Activated CD8-positive, alpha-beta T cell treated with anti-CD3 and anti-CD28 coated beads, Interleukin-2, amount 10 ng/mL, durations not matched to agents 7 days and 5 days (primary cell): ENCODE data around the gene BEAN1. TPM values are rescaled to one million over a fixed set of nuclear protein-coding genes. Genes with fewer than 3 reads are reported as not detected.

ENCODE experiments used
- ATAC-seq: fragments of 150-1000 bp; cut with Tn5 transposase; one replicate; pipeline ENCODE4 v1.10.0; 2021; ENCODE audit warnings: moderate library complexity
- CTCF ChIA-PET: fragments of 350-600 bp; sonication (Branson Sonifier 250); formaldehyde crosslinking; loops from one replicate; lab custom pipeline; 2021; ENCODE audit warnings: antibody characterized with exemption; lab: Charles Lee
- POLR2A ChIA-PET: fragments of 350-600 bp; sonication (Branson Sonifier 250); formaldehyde crosslinking; loops from one replicate; lab custom pipeline; 2021; ENCODE audit warnings: antibody characterized with exemption; lab: Charles Lee
- DNase-seq: peaks from one replicate; pipeline ENCODE4 v3.0.0-alpha.2; 2020
- H3K27ac Mint-ChIP-seq: one replicate; pipeline ENCODE4 v1.8.0; 2021; ENCODE audit warnings: mild to moderate bottlenecking, mixed read lengths
- H3K27me3 Mint-ChIP-seq: one replicate; pipeline ENCODE4 v1.8.0; 2021; ENCODE audit warnings: low read depth, mixed read lengths
- H3K36me3 Mint-ChIP-seq: one replicate; pipeline ENCODE4 v1.8.0; 2021; ENCODE audit warnings: low read depth, mixed read lengths
- H3K4me1 Mint-ChIP-seq: one replicate; pipeline ENCODE4 v1.8.0; 2021; ENCODE audit warnings: low read depth, mixed read lengths
- H3K4me3 Mint-ChIP-seq: one replicate; pipeline ENCODE4 v1.8.0; 2021; ENCODE audit warnings: mild to moderate bottlenecking, mixed read lengths
- H3K9me3 Mint-ChIP-seq: one replicate; pipeline ENCODE4 v1.8.0; 2022; ENCODE audit warnings: mixed read lengths; ENCODE audit not compliant: insufficient read depth
- total RNA-seq, 2 experiments: library from RNA; stranded (reverse); gene quantifications; one replicate each; pipeline ENCODE4 v1.2.3, GENCODE V29; 2021

BEAN1 gene
- total RNA-seq, 2 experiments from 2014 or later: not detected

DNA sequence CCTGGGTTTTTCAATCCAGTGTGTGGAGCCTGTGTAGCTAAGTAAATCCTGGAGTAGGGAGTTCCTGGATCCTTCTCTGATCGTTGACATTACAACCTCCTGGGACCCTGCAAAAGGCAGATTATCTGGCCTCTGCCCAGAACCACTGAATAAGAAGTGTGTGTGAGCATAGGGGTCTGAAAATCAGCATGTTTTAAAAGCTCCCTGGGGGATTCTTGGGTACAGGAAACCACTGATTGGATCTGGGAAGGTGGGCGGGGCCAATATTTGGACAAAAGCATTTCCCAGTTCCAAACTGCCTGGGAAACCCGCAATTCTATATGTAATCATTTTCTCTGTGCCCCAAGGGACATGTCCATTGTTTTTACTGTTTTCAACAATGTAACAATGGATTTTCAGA is 27.2 kb upstream of the BEAN1 start:
- H3K9me3 Mint-ChIP-seq: no peaks in the 10 kb centered on the region
- peaks cover 20% of the 10 kb centered on the region for H3K27me3 Mint-ChIP-seq
- ATAC-seq (no peak), DNase-seq (no peak)
- no peaks in the 10 kb centered on the region for H3K36me3 Mint-ChIP-seq
- H3K27ac Mint-ChIP-seq: no peak overlapping the region
- ChIA-PET POLR2A (no interaction called here), CTCF (no interaction called here)
- no peak overlapping the region for H3K4me3 Mint-ChIP-seq
- H3K4me1 Mint-ChIP-seq: no peaks in the 10 kb centered on the region

DNA sequence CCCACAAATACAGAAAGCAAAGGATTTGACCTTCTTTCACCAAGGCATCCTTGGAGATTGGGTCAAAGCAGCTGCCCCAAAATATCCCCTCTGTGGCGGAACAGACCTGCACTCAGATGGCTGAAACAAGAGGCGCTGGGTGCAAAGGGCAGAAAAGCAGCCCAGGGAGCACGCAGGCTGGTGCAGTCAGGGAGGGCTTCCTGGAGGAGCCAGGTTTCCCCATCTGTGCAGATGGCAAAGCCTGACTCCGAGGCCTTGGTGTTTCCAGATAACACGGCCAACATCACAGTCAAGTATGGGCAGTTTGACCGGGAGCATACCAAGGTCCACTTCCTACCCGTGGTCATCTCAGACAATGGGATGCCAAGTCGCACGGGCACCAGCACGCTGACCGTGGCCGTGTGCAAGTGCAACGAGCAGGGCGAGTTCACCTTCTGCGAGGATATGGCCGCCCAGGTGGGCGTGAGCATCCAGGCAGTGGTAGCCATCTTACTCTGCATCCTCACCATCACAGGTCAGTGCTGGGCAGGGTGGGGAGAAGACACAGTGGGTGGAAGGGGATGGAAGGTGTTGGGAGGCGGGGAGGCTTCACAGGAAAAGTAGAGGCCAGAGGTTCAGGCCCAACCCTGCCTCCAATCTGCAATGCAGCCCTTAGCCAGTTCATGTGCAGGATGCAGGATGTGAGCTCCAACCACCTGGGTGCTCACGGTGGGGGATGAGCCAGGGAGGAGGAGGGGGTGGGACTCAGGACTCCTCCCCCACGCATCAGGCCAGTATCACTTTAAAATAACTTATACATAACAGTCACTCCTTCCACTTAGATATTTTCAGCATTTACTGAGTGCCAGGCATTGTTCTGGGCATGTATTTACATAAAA is 26.4 kb upstream of the BEAN1 start:
- no peaks in the 10 kb centered on the region for H3K9me3 Mint-ChIP-seq

DNA sequence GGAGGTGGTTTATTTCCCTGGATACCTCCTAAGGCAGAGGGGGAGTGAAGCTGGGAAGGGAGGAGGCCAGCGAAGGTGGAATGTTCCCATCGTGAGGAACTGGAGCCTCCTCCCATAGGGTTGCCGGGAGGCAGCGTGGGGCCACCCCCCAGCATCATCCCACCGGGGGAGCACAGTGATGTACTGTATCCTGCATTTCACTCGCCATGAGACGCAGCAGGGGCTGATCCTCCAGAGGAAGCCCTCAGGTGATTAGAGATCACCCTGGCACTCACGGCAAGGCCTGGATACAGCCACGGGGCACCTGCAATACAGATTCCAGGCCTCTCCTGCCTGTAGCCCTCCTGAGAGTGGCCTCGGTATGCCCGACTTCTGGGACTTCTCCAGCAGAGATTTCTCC is 25.5 kb upstream of the BEAN1 start:
- Mint-ChIP-seq H3K27me3 (peaks cover 27% of the 10 kb centered on the region), H3K36me3 (no peaks in the 10 kb centered on the region), H3K27ac (no peak overlapping the region), H3K9me3 (no peaks in the 10 kb centered on the region), H3K4me3 (no peak overlapping the region), H3K4me1 (peaks cover 2% of the 10 kb centered on the region)
- ChIA-PET CTCF (no interaction called here), POLR2A (interaction anchor here (0.6 kb wide), 1 partner anchor 25 kb away, joined by 3 read pairs; no protein-coding TSS in a partner anchor)
- no peak for DNase-seq
- ATAC-seq: no peak

More for the DNA sequence above, 26.4 kb upstream of the BEAN1 start:
- ATAC-seq (peak; percentile 30), DNase-seq (no peak)
- Mint-ChIP-seq H3K4me1 (no peaks in the 10 kb centered on the region), H3K4me3 (no peak overlapping the region), H3K36me3 (no peaks in the 10 kb centered on the region), H3K27me3 (peaks cover 25% of the 10 kb centered on the region), H3K27ac (no peak overlapping the region)
- ChIA-PET POLR2A (no interaction called here), CTCF (no interaction called here)

DNA sequence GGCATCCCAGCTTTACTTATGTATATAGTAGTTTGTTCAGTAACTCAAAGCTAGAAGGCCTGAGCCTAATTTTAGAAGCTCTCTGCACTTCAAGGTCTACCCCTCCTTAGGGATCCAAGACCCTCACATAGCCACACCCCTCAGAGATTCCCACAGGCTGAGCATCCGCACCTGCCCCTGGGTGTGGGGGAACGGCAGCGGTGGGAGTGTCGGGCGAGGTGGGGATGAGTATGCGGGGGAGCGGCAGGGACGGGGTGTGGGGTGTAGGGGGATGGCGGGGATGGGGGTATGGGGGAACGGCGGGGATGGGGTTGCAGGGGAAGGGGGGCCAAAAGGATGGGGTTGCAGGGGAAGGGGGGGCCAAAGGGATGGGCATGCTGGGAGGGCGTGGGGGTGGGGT is 24.9 kb upstream of the BEAN1 start:
- no peak overlapping the region for H3K27ac Mint-ChIP-seq
- DNase-seq (no peak), ATAC-seq (no peak)
- H3K27me3 Mint-ChIP-seq: peaks cover 25% of the 10 kb centered on the region
- no peaks in the 10 kb centered on the region for H3K9me3 Mint-ChIP-seq
- H3K4me3 Mint-ChIP-seq: no peak overlapping the region
- CTCF ChIA-PET: interaction anchor here (8.2 kb wide), 1 partner anchor 77 kb away, joined by 195 read pairs; no protein-coding TSS in a partner anchor
- no peaks in the 10 kb centered on the region for H3K36me3 Mint-ChIP-seq
- H3K4me1 Mint-ChIP-seq: peaks cover 6% of the 10 kb centered on the region
- POLR2A ChIA-PET: interaction anchor here (0.6 kb wide), 1 partner anchor 24 kb away, joined by 3 read pairs; no protein-coding TSS in a partner anchor

DNA sequence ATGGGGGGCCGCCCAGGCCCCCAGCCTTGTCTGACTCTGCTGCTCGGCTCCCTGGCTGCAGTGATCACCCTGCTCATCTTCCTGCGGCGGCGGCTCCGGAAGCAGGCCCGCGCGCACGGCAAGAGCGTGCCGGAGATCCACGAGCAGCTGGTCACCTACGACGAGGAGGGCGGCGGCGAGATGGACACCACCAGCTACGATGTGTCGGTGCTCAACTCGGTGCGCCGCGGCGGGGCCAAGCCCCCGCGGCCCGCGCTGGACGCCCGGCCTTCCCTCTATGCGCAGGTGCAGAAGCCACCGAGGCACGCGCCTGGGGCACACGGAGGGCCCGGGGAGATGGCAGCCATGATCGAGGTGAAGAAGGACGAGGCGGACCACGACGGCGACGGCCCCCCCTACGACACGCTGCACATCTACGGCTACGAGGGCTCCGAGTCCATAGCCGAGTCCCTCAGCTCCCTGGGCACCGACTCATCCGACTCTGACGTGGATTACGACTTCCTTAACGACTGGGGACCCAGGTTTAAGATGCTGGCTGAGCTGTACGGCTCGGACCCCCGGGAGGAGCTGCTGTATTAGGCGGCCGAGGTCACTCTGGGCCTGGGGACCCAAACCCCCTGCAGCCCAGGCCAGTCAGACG is 24.4 kb upstream of the BEAN1 start:
- H3K27ac Mint-ChIP-seq: no peak overlapping the region
- ChIA-PET CTCF (interaction anchor here (8.2 kb wide), 1 partner anchor 77 kb away, joined by 195 read pairs; no protein-coding TSS in a partner anchor), POLR2A (no interaction called here)
- H3K4me1 Mint-ChIP-seq: peaks cover 9% of the 10 kb centered on the region
- H3K9me3 Mint-ChIP-seq: no peaks in the 10 kb centered on the region
- peaks cover 25% of the 10 kb centered on the region for H3K27me3 Mint-ChIP-seq
- ATAC-seq: no peak
- no peak for DNase-seq
- H3K4me3 Mint-ChIP-seq: no peak overlapping the region
- H3K36me3 Mint-ChIP-seq: no peaks in the 10 kb centered on the region

DNA sequence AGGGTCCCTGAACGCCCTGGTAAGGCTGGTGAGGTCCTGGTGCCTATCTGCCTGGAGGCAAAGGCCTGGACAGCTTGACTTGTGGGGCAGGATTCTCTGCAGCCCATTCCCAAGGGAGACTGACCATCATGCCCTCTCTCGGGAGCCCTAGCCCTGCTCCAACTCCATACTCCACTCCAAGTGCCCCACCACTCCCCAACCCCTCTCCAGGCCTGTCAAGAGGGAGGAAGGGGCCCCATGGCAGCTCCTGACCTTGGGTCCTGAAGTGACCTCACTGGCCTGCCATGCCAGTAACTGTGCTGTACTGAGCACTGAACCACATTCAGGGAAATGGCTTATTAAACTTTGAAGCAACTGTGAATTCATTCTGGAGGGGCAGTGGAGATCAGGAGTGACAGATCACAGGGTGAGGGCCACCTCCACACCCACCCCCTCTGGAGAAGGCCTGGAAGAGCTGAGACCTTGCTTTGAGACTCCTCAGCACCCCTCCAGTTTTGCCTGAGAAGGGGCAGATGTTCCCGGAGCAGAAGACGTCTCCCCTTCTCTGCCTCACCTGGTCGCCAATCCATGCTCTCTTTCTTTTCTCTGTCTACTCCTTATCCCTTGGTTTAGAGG is 23.5 kb upstream of the BEAN1 start:
- ATAC-seq (no peak), DNase-seq (no peak)
- Mint-ChIP-seq H3K27me3 (peaks cover 20% of the 10 kb centered on the region), H3K4me3 (no peak overlapping the region), H3K27ac (no peak overlapping the region), H3K36me3 (no peaks in the 10 kb centered on the region), H3K9me3 (no peaks in the 10 kb centered on the region), H3K4me1 (peaks cover 18% of the 10 kb centered on the region)
- ChIA-PET POLR2A (interaction anchor here (1.0 kb wide), 1 partner anchor 9 kb away, joined by 3 read pairs; no protein-coding TSS in a partner anchor), CTCF (interaction anchor here (1.4 to 8.2 kb wide), 4 partner anchors 10 to 205 kb away, joined by 7 to 195 read pairs (median 46); no protein-coding TSS in a partner anchor)

DNA sequence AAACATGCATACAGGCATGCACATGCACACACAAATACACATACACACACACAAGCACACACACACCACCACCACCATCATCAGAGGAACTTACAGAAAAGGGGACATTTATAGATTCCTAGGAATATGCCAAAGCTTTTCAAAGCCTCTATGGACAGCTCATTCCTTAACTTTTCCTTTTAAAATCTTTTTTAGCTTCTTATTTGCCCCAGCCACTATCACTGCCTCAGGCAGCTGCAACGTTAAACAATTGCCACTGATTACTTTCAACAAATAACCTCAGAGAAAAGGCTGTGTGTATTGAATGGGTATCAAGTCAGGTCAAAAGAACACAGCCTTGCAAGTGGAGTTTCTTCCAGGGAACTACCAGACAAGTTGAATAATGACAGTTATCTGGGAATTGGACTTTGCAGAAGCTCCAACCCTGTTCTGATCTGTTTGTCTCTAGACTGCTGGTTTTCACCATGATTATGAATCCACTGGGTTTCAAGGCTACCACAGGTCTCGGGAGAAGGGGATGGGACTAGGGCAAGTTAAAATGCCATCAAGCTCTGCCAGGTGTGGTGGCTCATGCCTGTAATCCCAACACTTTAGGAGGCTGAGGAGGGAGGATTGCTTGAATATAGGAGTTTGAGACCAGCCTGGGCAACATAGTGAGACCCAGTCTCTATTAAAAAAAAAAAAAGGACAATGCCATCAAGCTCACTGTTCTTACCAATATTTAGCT is 21.9 kb upstream of the BEAN1 start:
- ChIA-PET POLR2A (interaction anchor here (1.0 kb wide), 1 partner anchor 11 kb away, joined by 3 read pairs; no protein-coding TSS in a partner anchor), CTCF (interaction anchor here (0.7 to 8.2 kb wide), 21 partner anchors 10 to 476 kb away, joined by 3 to 195 read pairs (median 5); partner anchors contain the start of genes CMTM3, NAE1 and PDP2)
- no peak for DNase-seq
- no peak for ATAC-seq
- Mint-ChIP-seq H3K9me3 (no peaks in the 10 kb centered on the region), H3K4me3 (no peak overlapping the region), H3K36me3 (no peaks in the 10 kb centered on the region), H3K4me1 (peaks cover 27% of the 10 kb centered on the region), H3K27ac (no peak overlapping the region), H3K27me3 (peaks cover 18% of the 10 kb centered on the region)

DNA sequence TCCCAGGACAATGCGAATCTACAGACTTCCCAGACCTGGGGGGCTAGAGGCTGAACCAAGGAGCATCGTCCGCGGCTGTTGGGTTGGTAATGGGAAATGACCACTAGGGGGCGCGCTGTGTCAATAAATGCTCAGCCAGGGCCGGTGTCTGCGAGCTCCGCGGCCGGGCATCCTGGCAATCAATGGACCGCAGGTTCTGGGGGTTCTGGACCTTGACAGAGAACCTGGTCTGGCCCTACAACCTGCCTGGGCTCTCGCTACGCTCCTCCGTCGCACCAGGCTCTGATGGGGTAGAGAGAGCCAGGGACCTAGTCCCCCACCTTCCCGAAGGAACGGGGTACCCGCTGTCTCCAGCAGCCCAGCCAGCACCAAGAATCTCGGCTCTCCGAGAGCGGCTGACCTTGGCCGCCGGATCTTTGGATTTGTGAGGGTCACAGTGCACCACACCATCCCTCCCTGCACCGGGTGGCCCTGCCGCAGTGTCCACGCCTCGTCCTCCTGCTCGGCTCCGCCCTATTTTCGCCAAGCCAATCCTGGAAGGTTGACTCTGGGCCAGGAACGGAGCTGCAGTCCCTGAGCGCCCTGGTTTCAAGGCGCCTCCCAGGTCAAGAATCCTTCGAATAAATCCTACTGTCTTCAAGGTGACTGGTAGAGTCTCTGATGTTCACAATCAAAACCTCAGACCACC is 20.4 kb upstream of the BEAN1 start:
- Mint-ChIP-seq H3K27me3 (peaks cover 18% of the 10 kb centered on the region), H3K4me3 (peak overlapping the region; percentile 77), H3K27ac (peak overlapping the region; percentile 60), H3K9me3 (peaks cover 6% of the 10 kb centered on the region), H3K36me3 (peaks cover 4% of the 10 kb centered on the region), H3K4me1 (peaks cover 27% of the 10 kb centered on the region)
- ChIA-PET CTCF (interaction anchor here (0.7 to 8.2 kb wide), 41 partner anchors 8 to 466 kb away, joined by 3 to 195 read pairs (median 6); partner anchors contain the start of genes CKLF, CMTM3 and DYNC1LI2), POLR2A (interaction anchor here (1.0 to 1.4 kb wide), 3 partner anchors 68 to 461 kb away, joined by 3 to 4 read pairs (median 4); no protein-coding TSS in a partner anchor)
- DNase-seq (peak; percentile 93), ATAC-seq (peak; percentile 94)

DNA sequence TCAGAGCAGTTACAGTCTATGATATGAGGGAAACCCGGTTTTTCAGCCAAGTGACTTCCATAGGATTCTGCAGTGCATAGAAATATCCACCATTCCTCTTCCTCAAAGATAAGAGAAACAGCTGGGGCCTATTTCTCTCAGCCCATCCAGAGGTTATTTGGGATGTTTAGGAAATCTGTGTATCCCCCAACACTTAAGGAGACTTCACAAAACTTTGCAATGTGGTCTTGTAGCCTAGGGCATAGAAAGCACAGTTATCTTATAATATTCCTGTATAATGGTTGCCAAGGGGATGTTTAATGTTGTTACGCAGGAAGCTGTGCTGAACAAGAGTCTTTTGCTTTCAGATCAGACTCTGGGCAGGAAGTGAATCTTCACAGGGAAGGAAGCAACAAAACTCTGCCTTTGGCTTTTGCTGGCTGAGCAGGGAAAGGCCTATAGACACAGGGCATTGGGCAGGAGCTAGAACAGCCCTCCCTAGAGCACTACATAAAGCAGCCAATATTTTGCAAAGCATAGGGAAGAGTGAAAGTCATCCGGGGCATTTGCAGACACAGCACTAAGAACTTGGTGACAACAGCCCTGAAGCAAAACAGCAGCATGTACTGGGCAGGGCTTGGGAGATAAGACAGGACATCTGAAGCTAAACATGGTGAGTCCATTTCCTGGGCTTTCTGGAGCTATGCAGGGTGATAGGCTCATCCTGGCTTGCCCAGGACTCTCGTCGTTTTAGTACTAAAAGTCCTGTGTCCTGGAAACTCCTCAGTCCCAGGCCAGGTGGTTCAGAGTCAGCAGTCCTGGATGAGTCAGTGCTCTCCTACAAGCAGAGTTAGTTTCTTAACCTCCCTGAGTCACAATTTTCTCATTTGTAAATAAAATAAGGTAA is 18.7 kb upstream of the BEAN1 start:
- Mint-ChIP-seq H3K4me1 (peaks cover 27% of the 10 kb centered on the region), H3K9me3 (peaks cover 14% of the 10 kb centered on the region), H3K4me3 (peak overlapping the region; percentile 76), H3K27me3 (peaks cover 18% of the 10 kb centered on the region), H3K27ac (peak overlapping the region; percentile 87), H3K36me3 (peaks cover 4% of the 10 kb centered on the region)
- ChIA-PET POLR2A (interaction anchor here (0.6 to 1.1 kb wide), 4 partner anchors 44 to 189 kb away, joined by 3 to 4 read pairs (median 4); partner anchors contain the start of gene CKLF), CTCF (interaction anchor here (0.7 to 8.2 kb wide), 12 partner anchors 9 to 243 kb away, joined by 3 to 195 read pairs (median 4); no protein-coding TSS in a partner anchor)
- peak; percentile 39 for DNase-seq
- peak; percentile 47 for ATAC-seq
